Hepatocyte (in vitro differentiated cells): ENCODE results near the gene LRRC61.

Experiments
- EZH2 ChIP-seq: fragments of 200-600 bp; sonication (generic); IDR thresholded peaks from 2 replicates; pipeline ENCODE4 v1.6.1; 2016; ENCODE audit warnings: antibody characterized with exemption, mild to moderate bottlenecking, borderline replicate concordance
- EZH2phosphoT487 ChIP-seq: fragments of 200-600 bp; sonication (generic); IDR thresholded peaks from one replicate; pipeline ENCODE4 v1.6.1; 2018; ENCODE audit warnings: antibody characterized with exemption, mild to moderate bottlenecking, low read depth, moderate library complexity; ENCODE audit not compliant: unreplicated experiment, severe bottlenecking
- TF ChIP-seq, protein P1 (sequence below): fragments of 200-600 bp; sonication (generic); IDR thresholded peaks from 2 replicates; pipeline ENCODE4 v1.5.1; 2016; ENCODE audit warnings: antibody characterized with exemption, mild to moderate bottlenecking; ENCODE audit not compliant: poor library complexity

DNA sequence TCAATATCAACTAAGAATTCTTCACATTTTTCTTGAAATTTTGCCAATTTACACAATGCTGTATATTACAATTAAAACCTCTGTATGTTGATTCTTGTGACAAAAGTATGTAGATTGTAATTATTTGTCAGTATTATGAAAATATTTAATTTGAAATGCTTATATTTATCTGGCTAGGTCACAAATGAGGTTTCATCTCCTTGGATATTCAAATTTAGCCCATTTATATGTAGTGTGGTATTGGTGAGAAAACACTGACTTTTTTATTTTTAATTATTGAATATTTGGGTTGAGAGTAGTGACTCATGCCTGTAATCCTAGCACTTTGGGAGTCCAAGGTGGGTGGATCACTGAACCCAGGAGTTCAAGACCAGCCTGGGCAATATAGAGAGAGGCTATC lies 21.1 kb downstream of the LRRC61 start:
- TF ChIP-seq, protein P1, sequence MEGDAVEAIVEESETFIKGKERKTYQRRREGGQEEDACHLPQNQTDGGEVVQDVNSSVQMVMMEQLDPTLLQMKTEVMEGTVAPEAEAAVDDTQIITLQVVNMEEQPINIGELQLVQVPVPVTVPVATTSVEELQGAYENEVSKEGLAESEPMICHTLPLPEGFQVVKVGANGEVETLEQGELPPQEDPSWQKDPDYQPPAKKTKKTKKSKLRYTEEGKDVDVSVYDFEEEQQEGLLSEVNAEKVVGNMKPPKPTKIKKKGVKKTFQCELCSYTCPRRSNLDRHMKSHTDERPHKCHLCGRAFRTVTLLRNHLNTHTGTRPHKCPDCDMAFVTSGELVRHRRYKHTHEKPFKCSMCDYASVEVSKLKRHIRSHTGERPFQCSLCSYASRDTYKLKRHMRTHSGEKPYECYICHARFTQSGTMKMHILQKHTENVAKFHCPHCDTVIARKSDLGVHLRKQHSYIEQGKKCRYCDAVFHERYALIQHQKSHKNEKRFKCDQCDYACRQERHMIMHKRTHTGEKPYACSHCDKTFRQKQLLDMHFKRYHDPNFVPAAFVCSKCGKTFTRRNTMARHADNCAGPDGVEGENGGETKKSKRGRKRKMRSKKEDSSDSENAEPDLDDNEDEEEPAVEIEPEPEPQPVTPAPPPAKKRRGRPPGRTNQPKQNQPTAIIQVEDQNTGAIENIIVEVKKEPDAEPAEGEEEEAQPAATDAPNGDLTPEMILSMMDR = no peak
- TF ChIP-seq EZH2 (no peak), EZH2phosphoT487 (no peak)
